Umbilical cord (tissue), 2 donors: ENCODE results near the gene REX1BD. TPM values are rescaled to one million over a fixed set of nuclear protein-coding genes. Genes with fewer than 3 reads are reported as not detected.

Source experiments
- DNase-seq: peaks from one replicate; pipeline ENCODE4 v3.0.0-alpha.2; 2015; ENCODE audit warnings: low spot score
- total RNA-seq: library from RNA; depleted of rRNA; stranded (reverse); fragments of >200 nt; gene quantifications from one replicate; pipeline ENCODE4 v1.2.3, GENCODE V29; 2014; ENCODE audit warnings: low replicate concordance; ENCODE audit not compliant: insufficient read depth

The REX1BD gene
- total RNA-seq, 1 donor from 2014 or later, result 20.7 TPM

GRCh38 chr19:18603255-18603957 is 14.8 kb downstream of the REX1BD start:
- no peak for DNase-seq

DNA sequence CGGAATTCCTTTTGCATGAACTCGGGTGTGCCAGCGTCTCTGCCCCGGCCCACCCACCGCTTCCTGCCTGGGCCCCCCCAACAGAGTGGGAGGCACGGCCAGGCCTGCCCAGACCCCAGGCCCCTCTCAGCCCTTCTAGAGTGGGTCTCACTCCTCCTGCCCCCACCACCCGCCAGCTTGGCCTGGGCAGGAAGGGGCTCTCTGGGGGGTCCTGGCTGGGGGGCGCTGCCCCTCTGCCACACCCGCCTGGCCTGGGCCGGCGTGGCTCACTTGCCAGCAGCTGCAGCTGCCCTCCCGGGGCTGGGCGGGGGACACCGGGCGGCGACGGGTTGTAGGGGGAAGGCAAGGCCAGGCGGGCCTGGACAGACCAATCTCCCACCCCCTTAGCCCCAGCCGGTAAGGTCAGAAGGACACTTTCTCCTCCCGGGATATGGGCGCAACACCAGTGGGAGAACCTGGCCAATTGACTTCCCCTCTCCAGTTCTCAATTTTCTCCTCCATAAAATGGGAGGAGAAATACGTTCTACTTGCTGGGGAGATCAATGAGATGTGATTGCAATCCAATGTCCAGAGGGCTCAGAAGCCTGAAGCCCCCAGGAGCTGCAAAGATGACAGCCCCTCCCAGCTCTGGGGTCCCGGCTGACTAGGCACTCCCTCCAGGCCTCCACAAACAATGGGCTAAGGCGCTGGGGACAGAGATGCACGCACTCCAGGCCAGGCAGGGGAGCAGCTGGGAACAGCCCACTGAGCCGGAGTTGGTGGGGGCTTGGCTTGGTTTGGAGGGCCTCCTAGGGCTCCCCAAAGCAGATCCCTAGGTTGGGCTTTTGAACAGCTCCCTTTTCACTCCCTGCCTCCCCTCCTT is 15.6 kb downstream of the REX1BD start:
- DNase-seq, result no peak

DNA sequence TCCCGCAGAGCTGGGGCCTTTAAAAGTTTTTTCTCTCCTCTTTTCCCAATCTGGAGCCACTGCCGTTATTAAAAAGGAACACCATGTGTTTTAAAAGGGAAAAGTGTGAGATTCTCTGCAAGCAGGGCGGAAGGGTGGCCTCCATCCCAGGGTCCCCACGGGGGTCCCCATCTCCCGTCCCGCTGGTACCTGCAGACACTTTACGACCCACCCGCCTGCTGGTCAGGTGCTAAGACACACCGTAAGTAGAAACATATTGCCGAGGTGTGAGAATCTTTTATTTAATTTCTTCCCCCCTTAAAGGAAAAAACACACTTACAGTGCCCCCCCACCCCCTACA is 16.2 kb downstream of the REX1BD start:
- no peak for DNase-seq

DNA sequence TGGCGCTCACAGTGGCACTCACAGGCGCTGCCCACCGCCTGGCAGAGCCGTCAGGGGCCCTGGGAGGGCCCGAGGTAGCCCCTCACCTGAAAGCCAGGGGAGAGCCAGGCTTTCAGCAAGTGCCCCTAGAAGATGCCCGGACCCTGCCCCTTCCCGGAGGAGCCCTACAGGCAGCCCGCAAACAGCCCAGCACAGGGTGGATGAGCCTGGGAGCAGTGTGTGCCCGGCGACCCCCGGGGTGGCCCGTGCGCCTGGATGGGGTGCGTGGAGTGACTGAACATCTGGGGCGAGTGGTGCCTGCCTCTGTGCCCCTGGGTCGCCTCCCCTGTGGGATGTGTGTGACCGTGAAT is 16.6 kb downstream of the REX1BD start:
- DNase-seq, result no peak

DNA sequence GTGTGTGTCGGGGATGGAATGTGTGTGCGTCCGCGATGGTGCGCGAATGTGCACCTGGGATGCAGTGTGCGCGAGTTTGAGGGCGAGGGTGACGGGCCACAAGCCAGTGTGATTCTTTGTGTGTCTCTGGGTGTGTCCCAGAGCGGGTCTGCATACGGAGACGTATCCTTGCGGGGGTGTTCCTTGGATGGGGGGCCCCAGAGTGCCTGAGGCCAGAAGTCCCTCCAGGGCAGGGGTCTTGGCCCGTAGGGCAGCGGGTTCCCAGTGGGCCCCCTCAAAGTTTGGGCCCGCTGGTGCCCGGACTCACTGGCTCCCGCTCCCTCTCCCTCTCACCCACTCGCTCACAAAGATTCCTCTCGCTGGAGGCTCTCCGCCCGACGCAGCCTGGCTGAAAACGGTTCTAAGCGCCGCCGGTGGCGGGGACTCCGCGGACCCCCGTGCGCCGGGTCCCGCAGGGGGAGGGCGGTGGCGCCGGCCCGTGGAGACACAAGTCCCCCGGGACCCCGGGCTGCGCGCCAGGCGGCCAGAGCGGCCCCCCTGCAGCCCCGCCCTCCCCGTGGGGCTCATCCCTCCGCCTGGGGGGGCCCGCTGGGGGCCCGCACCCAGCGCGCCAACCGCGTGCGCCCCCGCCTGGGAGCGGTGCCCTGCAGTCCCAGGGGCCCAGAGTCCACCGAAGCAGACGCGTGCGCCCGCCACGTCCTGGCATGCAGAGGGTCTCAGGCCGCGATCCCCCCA is 17.1 kb downstream of the REX1BD start:
- no peak for DNase-seq

DNA sequence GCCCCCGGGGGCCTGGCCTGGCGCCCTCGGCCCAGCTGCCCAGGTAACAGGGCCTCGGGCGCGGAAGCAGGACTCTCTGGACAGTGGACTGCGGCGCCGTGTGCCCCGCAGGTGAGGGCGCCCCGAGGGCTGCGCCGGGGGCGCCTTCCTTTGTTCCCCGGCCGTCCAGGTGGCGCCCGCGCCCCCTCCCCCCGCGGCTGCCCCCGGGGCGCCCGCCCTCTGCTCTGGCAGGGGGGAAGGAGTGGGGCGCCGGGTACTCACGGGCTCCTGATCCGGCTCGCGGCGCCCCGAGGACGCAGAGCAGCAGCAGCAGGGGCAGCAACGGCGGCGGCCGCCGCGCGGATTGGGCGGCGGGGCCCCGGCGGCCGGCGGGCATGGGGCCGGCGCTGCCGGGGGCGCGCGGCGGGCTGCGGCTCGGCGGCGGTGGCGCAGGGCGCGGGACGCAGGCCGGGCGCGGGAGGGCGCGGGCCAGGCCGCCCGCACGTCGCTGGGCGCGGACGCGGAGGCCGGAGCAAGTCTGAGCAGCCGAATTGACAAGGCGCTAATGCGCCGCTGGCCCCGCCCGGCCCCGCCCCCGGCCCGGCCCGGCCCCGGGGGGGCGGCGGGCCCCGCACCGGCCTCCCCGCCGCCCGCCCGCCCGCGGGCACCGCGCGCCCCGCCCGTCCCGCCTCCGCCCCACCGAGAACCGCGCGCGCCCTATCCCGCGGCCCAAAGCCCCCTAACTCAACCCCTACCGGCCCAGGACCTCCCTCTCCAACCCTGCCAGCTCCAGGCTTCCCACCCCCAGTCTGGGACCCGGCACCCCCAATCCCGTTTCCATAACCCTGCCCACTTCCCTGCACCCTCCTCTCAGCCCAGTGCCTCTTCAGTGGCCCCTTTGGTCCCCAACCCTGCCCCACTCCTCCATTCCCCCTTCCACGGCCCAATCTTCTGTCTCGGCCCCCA is 18.0 kb downstream of the REX1BD start, which contains the start of gene CRLF1:
Gene CRLF1 (minus strand): TSS at position 519 of the 945 bp plus-strand sequence. CDS start 143 bp downstream, at position 376.
- no peak for DNase-seq

GRCh38 chr19:18607226-18608101 is 18.9 kb downstream of the REX1BD start:
- no peak for DNase-seq

- no peak for DNase-seq
These were observed 19.7 kb downstream of the REX1BD start for GRCh38 chr19:18608102-18608804.

DNA sequence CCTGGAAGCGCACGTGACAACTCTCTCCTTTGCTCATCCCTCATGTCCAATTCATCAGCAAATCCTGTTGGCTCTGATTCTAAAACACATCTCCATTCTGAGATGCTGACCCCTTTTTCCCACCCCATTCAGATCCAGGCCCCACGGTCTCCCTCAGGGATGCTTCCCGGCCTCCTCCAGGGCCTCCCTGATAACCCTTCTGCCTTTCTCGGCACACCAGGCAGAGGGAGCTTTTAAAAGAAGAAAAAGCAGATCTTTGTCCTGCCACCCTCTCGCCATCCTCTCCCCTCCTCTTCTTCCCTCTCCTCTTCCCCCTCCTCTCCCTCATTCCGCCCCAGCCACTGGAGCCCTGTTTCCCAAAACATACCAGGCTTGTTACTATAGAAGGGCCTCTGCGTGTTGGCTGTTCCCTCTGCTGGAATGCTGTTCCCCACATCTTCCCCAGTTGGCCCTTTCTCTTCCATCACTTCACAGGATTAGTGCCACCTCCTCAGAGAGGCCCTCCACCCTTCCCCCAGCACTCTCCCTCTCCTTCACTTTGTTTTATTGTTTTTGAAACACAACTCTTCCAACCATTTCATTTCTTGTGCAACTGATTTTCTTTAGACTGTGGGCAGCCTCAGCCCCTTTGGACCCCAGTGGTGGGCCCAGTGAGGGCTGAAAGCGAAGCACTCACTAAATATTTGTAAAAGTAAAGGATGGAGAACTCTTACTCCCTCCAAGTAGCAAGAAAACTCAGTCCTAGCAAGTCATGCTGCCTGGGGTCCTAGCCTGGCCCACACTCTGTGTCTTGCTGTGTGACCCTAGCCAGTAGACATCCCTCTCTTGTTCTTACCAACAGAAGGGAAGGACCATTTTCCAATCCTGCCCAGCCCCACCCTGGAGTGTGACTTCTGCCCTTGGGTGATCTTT is 20.5 kb downstream of the REX1BD start:
- DNase-seq, result no peak

- no peak for DNase-seq
These were observed 21.1 kb downstream of the REX1BD start for GRCh38 chr19:18609717-18610051.

- no peak for DNase-seq
These were observed 21.6 kb downstream of the REX1BD start for GRCh38 chr19:18610245-18610555.

DNA sequence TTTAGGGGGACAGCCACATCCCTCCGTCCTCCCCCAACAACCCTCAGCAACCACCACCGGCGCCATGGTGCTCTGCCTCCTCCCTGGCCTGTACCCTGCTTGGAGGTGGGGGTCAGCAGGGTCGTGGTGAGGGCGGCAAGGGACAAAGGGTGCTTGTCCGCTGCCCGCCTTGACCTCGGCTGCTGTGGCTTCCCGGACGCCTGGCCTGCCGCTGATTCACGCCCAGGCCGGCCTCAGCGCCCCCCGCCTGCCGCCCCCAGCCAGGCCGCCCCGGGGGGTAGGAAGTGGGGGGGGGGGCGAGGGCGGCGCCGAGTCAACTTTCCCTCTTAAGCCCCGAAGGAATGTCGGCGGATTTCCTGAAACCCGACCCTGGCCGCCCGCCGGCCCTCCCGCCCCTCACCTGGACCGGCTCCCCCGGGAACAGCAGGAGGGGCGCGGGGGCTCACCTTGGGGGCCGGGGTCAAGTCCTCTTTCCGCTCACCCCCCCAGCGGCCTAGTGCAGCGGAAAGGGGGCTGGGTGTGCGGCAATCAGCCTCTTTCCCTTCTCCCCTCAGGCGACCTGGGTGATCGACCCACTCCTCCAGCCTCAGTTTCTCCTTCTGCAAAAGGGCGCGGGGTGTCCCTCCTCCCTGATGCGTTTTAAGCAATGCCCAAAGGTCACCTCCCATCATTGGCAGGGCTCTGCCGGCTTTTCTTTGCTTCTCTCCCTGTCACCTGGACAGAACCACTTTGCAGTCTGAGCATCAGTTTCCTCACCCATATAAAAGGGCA is 22.1 kb downstream of the REX1BD start:
- DNase-seq, result no peak

- DNase-seq, result no peak
These were observed 22.9 kb downstream of the REX1BD start for GRCh38 chr19:18611327-18612050.

- no peak for DNase-seq
These were observed 23.6 kb downstream of the REX1BD start for GRCh38 chr19:18612051-18612771.

GRCh38 chr19:18612772-18613588 is 24.4 kb downstream of the REX1BD start, which contains the start of gene TMEM59L:
Gene TMEM59L (plus strand): TSS chr19:18612870. CDS start chr19:18612959, 89 bp downstream.
- DNase-seq, result no peak
